GM12878 (cell line): Measurements from ENCODE around the gene GRIA4. TPM values are rescaled to one million over a fixed set of nuclear protein-coding genes. Genes with fewer than 3 reads are reported as not detected.

Experiments
- ATAC-seq: fragments of 200-7000 bp; cut with Tn5 transposase; 3 replicates; pipeline ENCODE4 v1.9.1; 2020; ENCODE audit warnings: mild to moderate bottlenecking, moderate library complexity
- BruUV-seq: library from RNA; stranded (reverse); fragments of 400-500 nt; replicated peaks from 2 replicates; lab custom pipeline; 2021; lab: Mats Ljungman, UMichigan
- CTCF ChIA-PET: fragments of 300-600 bp; sonication (Branson Sonifier 250); formaldehyde crosslinking; extraction: SDS; loops from one replicate; lab custom pipeline; 2021; ENCODE audit warnings: inconsistent platforms; lab: Yijun Ruan, JAX
- POLR2A ChIA-PET: fragments of 350-600 bp; formaldehyde crosslinking; extraction: SDS; loops from one replicate; lab custom pipeline; 2021; ENCODE audit warnings: inconsistent platforms; lab: Charles Lee
- RAD21 ChIA-PET: fragments of 300-600 bp; sonication (Branson Sonifier 250); formaldehyde crosslinking; loops from one replicate; lab custom pipeline; 2023; ENCODE audit warnings: antibody characterized with exemption; ENCODE audit not compliant: unreplicated experiment; lab: Charles Lee
- SMC1A ChIA-PET: fragments of 300-600 bp; sonication (Branson Sonifier 250); formaldehyde crosslinking; loops from one replicate; lab custom pipeline; 2023; ENCODE audit not compliant: unreplicated experiment, uncharacterized antibody; lab: Charles Lee
- DNase-seq: peaks from one replicate; pipeline ENCODE4 v3.0.0-alpha.2; 2011; ENCODE audit warnings: low read depth, low spot score
- FAIRE-seq: peaks from 3 replicates; lab custom pipeline; 2011; peaks lifted over from hg19 to GRCh38; lab: Jason Lieb, UNC
- H2AFZ ChIP-seq: 2 replicates; pipeline ENCODE4 v1.6.0; 2011; ENCODE audit warnings: low read depth, low read length, control low read depth; ENCODE audit not compliant: control insufficient read depth
- H3K27ac ChIP-seq: 2 replicates; pipeline ENCODE4 v1.5.1; 2011; ENCODE audit warnings: control low read depth; ENCODE audit not compliant: control insufficient read depth, insufficient read depth
- H3K27me3 ChIP-seq, 2 experiments: replicated peaks in 1 of 2; 2 replicates each; pipeline versions ENCODE4 v1.6.0 to v1.6.1; 2011; ENCODE audit warnings: low read length in 1 of 2; ENCODE audit not compliant: control insufficient read depth in 2 of 2, insufficient read depth in 2 of 2
- H3K36me3 ChIP-seq, 2 experiments: 2 replicates each; pipeline ENCODE4 v1.5.1; 2011; ENCODE audit warnings: low read length in 1 of 2; ENCODE audit not compliant: control insufficient read depth in 2 of 2, insufficient read depth in 2 of 2
- H3K4me1 ChIP-seq: 2 replicates; pipeline ENCODE4 v1.6.1; 2011; ENCODE audit warnings: mild to moderate bottlenecking, low read length, moderate library complexity, mixed read lengths; ENCODE audit not compliant: control insufficient read depth, insufficient read depth
- H3K4me2 ChIP-seq: 2 replicates; pipeline ENCODE4 v1.6.0; 2011; ENCODE audit warnings: control low read depth; ENCODE audit not compliant: control insufficient read depth, insufficient read depth
- H3K4me3 ChIP-seq: fragments of 200-600 bp; sonication (generic); 2 replicates; pipeline ENCODE4 v1.5.1; 2016
- H3K79me2 ChIP-seq: 2 replicates; pipeline ENCODE4 v1.6.0; 2011; ENCODE audit warnings: low read length; ENCODE audit not compliant: control insufficient read depth, insufficient read depth
- H3K9ac ChIP-seq: 2 replicates; pipeline ENCODE4 v1.8.0; 2011; ENCODE audit warnings: low read length, control low read depth, mixed read lengths; ENCODE audit not compliant: control insufficient read depth, insufficient read depth
- H3K9me3 ChIP-seq: replicated peaks from 3 replicates; pipeline ENCODE4 v1.5.1; 2011; ENCODE audit warnings: mild to moderate bottlenecking, low read length; ENCODE audit not compliant: control insufficient read depth, insufficient read depth
- H4K20me1 ChIP-seq: 2 replicates; pipeline ENCODE4 v1.6.0; 2011; ENCODE audit not compliant: control insufficient read depth, insufficient read depth
- ATF7 ChIP-seq: fragments of 450-650 bp; IDR thresholded peaks from 2 replicates; pipeline ENCODE4 v1.6.1; 2016; ENCODE audit warnings: low read depth, mild to moderate bottlenecking
- BCLAF1 ChIP-seq: fragments of 450-650 bp; IDR thresholded peaks from 2 replicates; pipeline ENCODE4 v1.6.1; 2017; ENCODE audit warnings: antibody characterized with exemption, mild to moderate bottlenecking, moderate library complexity
- CBFB ChIP-seq: IDR thresholded peaks from 2 replicates; pipeline ENCODE4 v1.6.1; 2016; ENCODE audit warnings: antibody characterized with exemption, low read depth
- FOXM1 ChIP-seq: IDR thresholded peaks from 2 replicates; pipeline ENCODE4 v1.6.1; 2012; ENCODE audit warnings: low read depth, mild to moderate bottlenecking, inconsistent platforms, low read length, moderate library complexity
- JUND ChIP-seq: IDR thresholded peaks from 2 replicates; pipeline ENCODE4 v1.6.1; 2012; ENCODE audit warnings: low read depth, mild to moderate bottlenecking, low read length, improper control_type of control experiment, moderate library complexity
- MLLT1 ChIP-seq: fragments of 450-650 bp; IDR thresholded peaks from 2 replicates; pipeline ENCODE4 v1.6.1; 2016; ENCODE audit warnings: mild to moderate bottlenecking
- MYB ChIP-seq: fragments of 150-350 bp; IDR thresholded peaks from 2 replicates; pipeline ENCODE4 v1.6.1; 2014; ENCODE audit warnings: mild to moderate bottlenecking, low read depth, low read length, borderline replicate concordance
- SMAD5 ChIP-seq: IDR thresholded peaks from 2 replicates; pipeline ENCODE4 v1.6.1; 2016; ENCODE audit warnings: antibody characterized with exemption, low read depth
- YBX1 ChIP-seq: fragments of 450-650 bp; IDR thresholded peaks from 2 replicates; pipeline ENCODE4 v1.6.1; 2016; ENCODE audit warnings: antibody characterized with exemption
- WGBS: methylation state at CpG from one replicate; pipeline ENCODE4 v1.1.6; 2016; ENCODE audit warnings: low lambda C conversion rate; ENCODE audit not compliant: insufficient replicate concordance, insufficient coverage; ENCODE audit errors: missing lambda C conversion rate; 5-methylcytosine and 5-hydroxymethylcytosine counted together
- in situ Hi-C: fragments of 300-500 bp; cut with MboI; formaldehyde crosslinking; loops from 9 replicates; pipeline ENCODE4 v1.14.3; 2018; ENCODE audit warnings: mixed read lengths
- intact Hi-C: fragments of 100-400 bp; cut with micrococcal nuclease; formaldehyde crosslinking; loops from one replicate; pipeline ENCODE4 v1.14.2; 2022; ENCODE audit not compliant: unreplicated experiment
- polyA plus RNA-seq, 11 experiments: library from polyadenylated mRNA; depleted of rRNA in 4 of 11; unstranded in 6 of 11; stranded (reverse) in 5 of 11; fragments of >200 nt; fragmentation: Nextera tagmentation in 4 of 11; fragmentation: Illumina TruSeq in 1 of 11; extraction: Ambion mirVana in 4 of 11; extraction: Trizol in 1 of 11; gene quantifications; 1 replicate in 1 of 11; 2 replicates in 10 of 11; pipeline versions ENCODE4 v1.2.1 to v1.2.3, GENCODE V29; 2011 to 2016; ENCODE audit warnings: inconsistent platforms in 2 of 11, missing spikeins in 2 of 11, low read depth in 1 of 11
- total RNA-seq, 4 experiments: library from RNA; depleted of rRNA in 3 of 4; stranded (reverse); fragments of >200 nt in 3 of 4; fragmentation: Illumina TruSeq in 1 of 4; extraction: Trizol in 1 of 4; gene quantifications; 2 replicates each; pipeline versions ENCODE4 v1.2.1 to v1.2.3, GENCODE V29; 2013 to 2021
- TF ChIP-seq, protein P1 (sequence below): fragments of 150-350 bp; IDR thresholded peaks from 2 replicates; pipeline ENCODE4 v1.6.1; 2016; ENCODE audit warnings: low read depth, low read length
- TF ChIP-seq, protein P2 (sequence below): IDR thresholded peaks from 2 replicates; pipeline ENCODE4 v1.6.1; 2012; ENCODE audit warnings: low read length, inconsistent platforms
- TF ChIP-seq, protein P3 (sequence below): fragments of 450-650 bp; formaldehyde crosslinking; IDR thresholded peaks from 2 replicates; pipeline ENCODE4 v1.5.0; 2022; ENCODE audit warnings: mild to moderate bottlenecking, missing genetic modification characterization

GRIA4 gene
- total and polyA plus RNA-seq, 10 of the 15 experiments (the other 5 are each of a cell fraction or from before 2014, with no cell fraction given): 0.04 TPM; not detected in 9

GRCh38 chr11:105690467-105690866, 80.6 kb downstream of the GRIA4 start:
- no peaks in the 10 kb centered on the region for H3K27me3 ChIP-seq
- no TSS peak for BruUV-seq
- H3K4me2 ChIP-seq: no peak overlapping the region
- H4K20me1 ChIP-seq: no peaks in the 10 kb centered on the region
- ChIA-PET SMC1A (interaction anchor here (0.8 kb wide), 1 partner anchor 366 kb away, joined by 3 read pairs; no protein-coding TSS in a partner anchor), RAD21 (no interaction called here), POLR2A (no interaction called here), CTCF (interaction anchor here (0.7 kb wide), 1 partner anchor 116 kb away, joined by 3 read pairs; no protein-coding TSS in a partner anchor)
- no peak overlapping the region for H3K9ac ChIP-seq
- DNase-seq (no peak), ATAC-seq (no peak), FAIRE-seq (no peak)
- WGBS: 0% methylated on average over 1 of the region's 1 CpG
- H3K36me3 ChIP-seq: no peaks in the 10 kb centered on the region
- no peaks in the 10 kb centered on the region for H3K79me2 ChIP-seq
- in situ Hi-C loops: no loop called here
- intact Hi-C loops: no loop called here
- H3K27ac ChIP-seq: no peak overlapping the region
- H3K4me1 ChIP-seq: no peaks in the 10 kb centered on the region
- H3K4me3 ChIP-seq: no peak overlapping the region
- H2AFZ ChIP-seq: no peak overlapping the region
- no peaks in the 10 kb centered on the region for H3K9me3 ChIP-seq
- TF ChIP-seq ATF7: no peak
- TF ChIP-seq FOXM1: no peak
- TF ChIP-seq JUND: no peak
- TF ChIP-seq, protein P1, sequence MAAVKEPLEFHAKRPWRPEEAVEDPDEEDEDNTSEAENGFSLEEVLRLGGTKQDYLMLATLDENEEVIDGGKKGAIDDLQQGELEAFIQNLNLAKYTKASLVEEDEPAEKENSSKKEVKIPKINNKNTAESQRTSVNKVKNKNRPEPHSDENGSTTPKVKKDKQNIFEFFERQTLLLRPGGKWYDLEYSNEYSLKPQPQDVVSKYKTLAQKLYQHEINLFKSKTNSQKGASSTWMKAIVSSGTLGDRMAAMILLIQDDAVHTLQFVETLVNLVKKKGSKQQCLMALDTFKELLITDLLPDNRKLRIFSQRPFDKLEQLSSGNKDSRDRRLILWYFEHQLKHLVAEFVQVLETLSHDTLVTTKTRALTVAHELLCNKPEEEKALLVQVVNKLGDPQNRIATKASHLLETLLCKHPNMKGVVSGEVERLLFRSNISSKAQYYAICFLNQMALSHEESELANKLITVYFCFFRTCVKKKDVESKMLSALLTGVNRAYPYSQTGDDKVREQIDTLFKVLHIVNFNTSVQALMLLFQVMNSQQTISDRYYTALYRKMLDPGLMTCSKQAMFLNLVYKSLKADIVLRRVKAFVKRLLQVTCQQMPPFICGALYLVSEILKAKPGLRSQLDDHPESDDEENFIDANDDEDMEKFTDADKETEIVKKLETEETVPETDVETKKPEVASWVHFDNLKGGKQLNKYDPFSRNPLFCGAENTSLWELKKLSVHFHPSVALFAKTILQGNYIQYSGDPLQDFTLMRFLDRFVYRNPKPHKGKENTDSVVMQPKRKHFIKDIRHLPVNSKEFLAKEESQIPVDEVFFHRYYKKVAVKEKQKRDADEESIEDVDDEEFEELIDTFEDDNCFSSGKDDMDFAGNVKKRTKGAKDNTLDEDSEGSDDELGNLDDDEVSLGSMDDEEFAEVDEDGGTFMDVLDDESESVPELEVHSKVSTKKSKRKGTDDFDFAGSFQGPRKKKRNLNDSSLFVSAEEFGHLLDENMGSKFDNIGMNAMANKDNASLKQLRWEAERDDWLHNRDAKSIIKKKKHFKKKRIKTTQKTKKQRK: no peak
- TF ChIP-seq CBFB: no peak
- no peak for TF ChIP-seq YBX1
- TF ChIP-seq SMAD5: no peak
- TF ChIP-seq BCLAF1: no peak
- TF ChIP-seq MLLT1: no peak
- TF ChIP-seq, protein P2, sequence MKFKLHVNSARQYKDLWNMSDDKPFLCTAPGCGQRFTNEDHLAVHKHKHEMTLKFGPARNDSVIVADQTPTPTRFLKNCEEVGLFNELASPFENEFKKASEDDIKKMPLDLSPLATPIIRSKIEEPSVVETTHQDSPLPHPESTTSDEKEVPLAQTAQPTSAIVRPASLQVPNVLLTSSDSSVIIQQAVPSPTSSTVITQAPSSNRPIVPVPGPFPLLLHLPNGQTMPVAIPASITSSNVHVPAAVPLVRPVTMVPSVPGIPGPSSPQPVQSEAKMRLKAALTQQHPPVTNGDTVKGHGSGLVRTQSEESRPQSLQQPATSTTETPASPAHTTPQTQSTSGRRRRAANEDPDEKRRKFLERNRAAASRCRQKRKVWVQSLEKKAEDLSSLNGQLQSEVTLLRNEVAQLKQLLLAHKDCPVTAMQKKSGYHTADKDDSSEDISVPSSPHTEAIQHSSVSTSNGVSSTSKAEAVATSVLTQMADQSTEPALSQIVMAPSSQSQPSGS: no peak
- TF ChIP-seq, protein P3, sequence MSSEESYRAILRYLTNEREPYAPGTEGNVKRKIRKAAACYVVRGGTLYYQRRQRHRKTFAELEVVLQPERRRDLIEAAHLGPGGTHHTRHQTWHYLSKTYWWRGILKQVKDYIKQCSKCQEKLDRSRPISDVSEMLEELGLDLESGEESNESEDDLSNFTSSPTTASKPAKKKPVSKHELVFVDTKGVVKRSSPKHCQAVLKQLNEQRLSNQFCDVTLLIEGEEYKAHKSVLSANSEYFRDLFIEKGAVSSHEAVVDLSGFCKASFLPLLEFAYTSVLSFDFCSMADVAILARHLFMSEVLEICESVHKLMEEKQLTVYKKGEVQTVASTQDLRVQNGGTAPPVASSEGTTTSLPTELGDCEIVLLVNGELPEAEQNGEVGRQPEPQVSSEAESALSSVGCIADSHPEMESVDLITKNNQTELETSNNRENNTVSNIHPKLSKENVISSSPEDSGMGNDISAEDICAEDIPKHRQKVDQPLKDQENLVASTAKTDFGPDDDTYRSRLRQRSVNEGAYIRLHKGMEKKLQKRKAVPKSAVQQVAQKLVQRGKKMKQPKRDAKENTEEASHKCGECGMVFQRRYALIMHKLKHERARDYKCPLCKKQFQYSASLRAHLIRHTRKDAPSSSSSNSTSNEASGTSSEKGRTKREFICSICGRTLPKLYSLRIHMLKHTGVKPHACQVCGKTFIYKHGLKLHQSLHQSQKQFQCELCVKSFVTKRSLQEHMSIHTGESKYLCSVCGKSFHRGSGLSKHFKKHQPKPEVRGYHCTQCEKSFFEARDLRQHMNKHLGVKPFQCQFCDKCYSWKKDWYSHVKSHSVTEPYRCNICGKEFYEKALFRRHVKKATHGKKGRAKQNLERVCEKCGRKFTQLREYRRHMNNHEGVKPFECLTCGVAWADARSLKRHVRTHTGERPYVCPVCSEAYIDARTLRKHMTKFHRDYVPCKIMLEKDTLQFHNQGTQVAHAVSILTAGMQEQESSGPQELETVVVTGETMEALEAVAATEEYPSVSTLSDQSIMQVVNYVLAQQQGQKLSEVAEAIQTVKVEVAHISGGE (CRISPR knock-in tag): no peak
- TF ChIP-seq MYB: no peak
